ENCODE results near the gene HHLA2.

DNA sequence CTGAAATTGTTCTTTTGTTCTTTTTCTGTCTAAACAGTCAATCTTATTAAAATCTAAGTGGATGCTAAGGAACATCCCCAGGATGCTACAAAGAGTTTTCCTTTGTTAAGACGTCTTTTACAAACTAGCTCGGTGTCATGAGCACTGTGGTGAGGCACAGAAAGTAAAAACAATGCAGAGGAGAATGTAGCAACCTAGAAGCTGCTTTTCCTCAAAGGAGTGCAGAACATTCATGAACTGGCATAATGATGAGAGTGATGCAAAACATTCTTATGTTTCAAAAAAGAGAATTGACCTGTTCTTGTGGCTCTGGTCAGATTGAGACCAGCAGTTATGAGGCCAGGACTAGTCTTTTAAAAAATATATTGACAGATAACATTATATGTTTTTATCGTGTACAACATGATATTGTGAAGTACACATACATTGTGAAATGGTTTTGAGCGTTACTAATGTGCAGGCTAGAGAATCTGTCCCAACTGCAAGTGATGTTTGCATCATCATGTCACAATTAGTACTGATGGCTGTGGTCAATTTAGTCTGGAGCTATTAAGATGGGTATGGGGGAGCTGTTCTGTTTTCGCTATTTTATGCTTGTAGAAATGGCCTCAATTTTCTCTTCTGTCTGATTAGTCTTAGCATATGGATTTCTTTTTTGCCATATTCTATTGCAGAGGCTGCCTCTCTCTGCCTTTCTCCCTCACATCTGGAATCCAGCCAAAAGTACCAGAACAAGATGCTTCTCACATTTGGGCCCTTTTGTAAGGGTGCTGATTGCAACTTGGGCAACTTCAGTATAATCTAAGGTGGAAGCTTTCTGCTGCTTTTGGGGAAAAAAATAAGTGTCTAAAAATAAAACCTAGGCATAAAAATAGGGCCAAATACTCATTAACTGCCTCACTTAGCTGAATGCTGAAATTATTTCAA is 50.2 kb downstream of the HHLA2 start:
- TF ChIP-seq, protein P1, sequence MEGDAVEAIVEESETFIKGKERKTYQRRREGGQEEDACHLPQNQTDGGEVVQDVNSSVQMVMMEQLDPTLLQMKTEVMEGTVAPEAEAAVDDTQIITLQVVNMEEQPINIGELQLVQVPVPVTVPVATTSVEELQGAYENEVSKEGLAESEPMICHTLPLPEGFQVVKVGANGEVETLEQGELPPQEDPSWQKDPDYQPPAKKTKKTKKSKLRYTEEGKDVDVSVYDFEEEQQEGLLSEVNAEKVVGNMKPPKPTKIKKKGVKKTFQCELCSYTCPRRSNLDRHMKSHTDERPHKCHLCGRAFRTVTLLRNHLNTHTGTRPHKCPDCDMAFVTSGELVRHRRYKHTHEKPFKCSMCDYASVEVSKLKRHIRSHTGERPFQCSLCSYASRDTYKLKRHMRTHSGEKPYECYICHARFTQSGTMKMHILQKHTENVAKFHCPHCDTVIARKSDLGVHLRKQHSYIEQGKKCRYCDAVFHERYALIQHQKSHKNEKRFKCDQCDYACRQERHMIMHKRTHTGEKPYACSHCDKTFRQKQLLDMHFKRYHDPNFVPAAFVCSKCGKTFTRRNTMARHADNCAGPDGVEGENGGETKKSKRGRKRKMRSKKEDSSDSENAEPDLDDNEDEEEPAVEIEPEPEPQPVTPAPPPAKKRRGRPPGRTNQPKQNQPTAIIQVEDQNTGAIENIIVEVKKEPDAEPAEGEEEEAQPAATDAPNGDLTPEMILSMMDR (IDR thresholded peaks at IDR 0.05; ENCODE audit: low read length) = no peak
- TF ChIP-seq EZH2phosphoT487 (IDR thresholded peaks at IDR 0.05; ENCODE audit: low read length) = no peak

Data from MM.1S (cell line).